ENCODE results near the gene TMEM151B. TPM values are rescaled to one million over a fixed set of nuclear protein-coding genes. Genes with fewer than 3 reads are reported as not detected.

Gene TMEM151B
- total and polyA plus RNA-seq, 2 of the 4 experiments (the other 2 are of a cell fraction), result not detected

GRCh38 chr6:44248579-44248978, 21.7 kb upstream of the TMEM151B start (continued):
- TF ChIP-seq ELK1 (IDR thresholded peaks at IDR 0.05; ENCODE audit: borderline replicate concordance, low read depth, low read length), result no peak

- no peak overlapping the region for H2BK15ac ChIP-seq (ENCODE audit: low read depth, low read length)
- no peaks in the 10 kb centered on the region for H3K27me3 ChIP-seq (ENCODE audit: control insufficient read depth, insufficient read depth, low read length)
- no TSS peak for BruUV-seq (replicated peaks)
- peaks cover 5% of the 10 kb centered on the region for H3K4me1 ChIP-seq (ENCODE audit: control insufficient read depth, insufficient read depth, low read length)
- no peak overlapping the region for H2AFZ ChIP-seq (replicated peaks; ENCODE audit: low read length, poor library complexity)
- no peak overlapping the region for H3K27ac ChIP-seq (ENCODE audit: insufficient read depth, low read length)
- intact Hi-C loops (cut with micrococcal nuclease) (no loop called here), dilution Hi-C loops (cut with HindIII; ENCODE audit: low sequenced_read_pairs, unreplicated experiment) (no loop called here), in situ Hi-C loops (cut with MboI; ENCODE audit: low sequenced_read_pairs) (no loop called here)
- no peak overlapping the region for H2AK5ac ChIP-seq (ENCODE audit: low read depth, low read length)
- whole genome bisulfite sequencing, 2 experiments (ENCODE audit: extremely low coverage in 2 of 2, insufficient read length in 1 of 2), result 83% methylated on average over 2 of the region's 9 CpGs; no CpG with 5 or more reads in 1 of the 2 experiments
- H3K9ac ChIP-seq (ENCODE audit: low read depth, low read length), result peak overlapping the region; percentile 9; the same call in 1 of the 2 replicates
- peak overlapping the region; percentile 75 for H3K23ac ChIP-seq (ENCODE audit: low read depth, low read length)
- no peak overlapping the region for H2BK120ac ChIP-seq (ENCODE audit: low read depth, low read length)
- no peak overlapping the region for H3K56ac ChIP-seq (ENCODE audit: extremely low read depth, insufficient read depth, low read length)
- H3K4me2 ChIP-seq (ENCODE audit: low read depth, low read length), result no peak overlapping the region; the same call in 1 of the 2 replicates
- CTCF ChIA-PET, result no interaction called here
- H3K4me3 ChIP-seq (ENCODE audit: insufficient read depth, low read depth, low read length), result no peak overlapping the region
- no peak for ATAC-seq (ENCODE audit: low read depth)
- peaks cover 73% of the 10 kb centered on the region for H4K20me1 ChIP-seq (ENCODE audit: insufficient read depth, low read length)
- no peak overlapping the region for H4K5ac ChIP-seq (ENCODE audit: low read depth, low read length)
- H2AK9ac ChIP-seq (replicated peaks; ENCODE audit: low read depth, low read length, poor library complexity), result no peak overlapping the region
- peaks cover 23 to 71% of the 10 kb centered on the region in 2 experiments for H3K79me1 ChIP-seq (ENCODE audit: low read depth in 1 of 2, low read length in 2 of 2)
- no peak overlapping the region for H3K18ac ChIP-seq (ENCODE audit: low read depth, low read length)
- H3K9me1 ChIP-seq (ENCODE audit: insufficient read depth, low read length), result peaks cover 18% of the 10 kb centered on the region
- no peak overlapping the region for H3K14ac ChIP-seq (replicated peaks; ENCODE audit: low read depth, low read length)
- no peak for TF ChIP-seq MAFK (IDR thresholded peaks at IDR 0.05; ENCODE audit: low read depth, low read length)
- no peak for TF ChIP-seq POLR2A (IDR thresholded peaks at IDR 0.05; ENCODE audit: low read depth, low read length)
- no peak for TF ChIP-seq RAD21 (IDR thresholded peaks at IDR 0.05; ENCODE audit: low read length)
- TF ChIP-seq CHD1 (IDR thresholded peaks at IDR 0.05; ENCODE audit: low read depth, low read length), result no peak
- H2BK20ac ChIP-seq (ENCODE audit: low read depth, low read length), result no peak overlapping the region
- H3K4ac ChIP-seq (ENCODE audit: low read depth, low read length), result no peak overlapping the region
- no peak overlapping the region for H4K91ac ChIP-seq (ENCODE audit: insufficient read depth, low read depth, low read length)
- peaks cover 44% of the 10 kb centered on the region for H3K36me3 ChIP-seq (ENCODE audit: control insufficient read depth, insufficient read depth, low read length)
- DNase-seq, result no peak
- H4K8ac ChIP-seq (ENCODE audit: low read depth in 2 of 2, low read length in 2 of 2), result no peak overlapping the region
- no peaks in the 10 kb centered on the region for H3K9me3 ChIP-seq (ENCODE audit: control insufficient read depth, insufficient read depth, low read length)
- no peak overlapping the region for H2BK5ac ChIP-seq (ENCODE audit: low read depth, low read length, poor library complexity, severe bottlenecking)
- POLR2A ChIA-PET (ENCODE audit: unreplicated experiment), result interaction anchor here (0.5 kb wide), 1 partner anchor 612 kb away, joined by 3 read pairs; no protein-coding TSS in a partner anchor
These were observed 21.0 kb upstream of the TMEM151B start for GRCh38 chr6:44249082-44249748.
